K562 (cell line): ENCODE measurements around the gene BRD4.

Experiments used
- CBX1 ChIP-seq: sonication (generic); IDR thresholded peaks from 2 replicates; pipeline ENCODE4 v1.6.1; 2016; ENCODE audit warnings: antibody characterized with exemption, low read depth, mild to moderate bottlenecking
- CBX3 ChIP-seq, 2 experiments: IDR thresholded peaks; 1 replicate in 1 of 2; 2 replicates in 1 of 2; pipeline ENCODE4 v1.6.1; 2012; ENCODE audit warnings: inconsistent platforms in 2 of 2, low read length in 2 of 2, borderline replicate concordance in 1 of 2, control low read depth in 1 of 2
- EZH2 ChIP-seq: IDR thresholded peaks from 2 replicates; pipeline ENCODE4 v1.6.1; 2012; ENCODE audit warnings: low read depth, mild to moderate bottlenecking, inconsistent platforms, low read length, borderline replicate concordance
- HNRNPUL1 ChIP-seq: fragments of 200-400 bp; formaldehyde crosslinking; IDR thresholded peaks from 2 replicates; pipeline ENCODE4 v1.6.1; 2017; ENCODE audit warnings: low read length
- MEF2D ChIP-seq: conservative IDR thresholded peaks from 2 replicates; pipeline ENCODE4 v1.6.1; 2016; ENCODE audit warnings: low read depth, missing genetic modification characterization, missing compliant biosample characterization
- ZNF184 ChIP-seq: sonication (generic); formaldehyde crosslinking; IDR thresholded peaks from 2 replicates; pipeline ENCODE4 v1.5.0; 2020; ENCODE audit warnings: missing genetic modification reagents
- TF ChIP-seq, protein P1 (sequence below), 2 experiments: fragments of 450-650 bp; formaldehyde crosslinking in 1 of 2; IDR thresholded peaks; 2 replicates each; pipeline versions ENCODE4 v1.4.0 to v1.6.1; 2014 to 2020; ENCODE audit warnings: mild to moderate bottlenecking in 2 of 2, borderline replicate concordance in 1 of 2, low read depth in 1 of 2
- TF ChIP-seq, protein P2 (sequence below), 3 experiments: IDR thresholded peaks in 2 of 3; conservative IDR thresholded peaks in 1 of 3; 2 replicates each; pipeline ENCODE4 v1.5.1; 2011 to 2012; ENCODE audit warnings: low read length in 3 of 3, mild to moderate bottlenecking in 3 of 3, control low read depth in 2 of 3, improper control_type of control experiment in 1 of 3, inconsistent platforms in 1 of 3, low read depth in 1 of 3, mixed read lengths in 1 of 3, moderate library complexity in 1 of 3; ENCODE audit not compliant: insufficient read depth in 2 of 3

DNA sequence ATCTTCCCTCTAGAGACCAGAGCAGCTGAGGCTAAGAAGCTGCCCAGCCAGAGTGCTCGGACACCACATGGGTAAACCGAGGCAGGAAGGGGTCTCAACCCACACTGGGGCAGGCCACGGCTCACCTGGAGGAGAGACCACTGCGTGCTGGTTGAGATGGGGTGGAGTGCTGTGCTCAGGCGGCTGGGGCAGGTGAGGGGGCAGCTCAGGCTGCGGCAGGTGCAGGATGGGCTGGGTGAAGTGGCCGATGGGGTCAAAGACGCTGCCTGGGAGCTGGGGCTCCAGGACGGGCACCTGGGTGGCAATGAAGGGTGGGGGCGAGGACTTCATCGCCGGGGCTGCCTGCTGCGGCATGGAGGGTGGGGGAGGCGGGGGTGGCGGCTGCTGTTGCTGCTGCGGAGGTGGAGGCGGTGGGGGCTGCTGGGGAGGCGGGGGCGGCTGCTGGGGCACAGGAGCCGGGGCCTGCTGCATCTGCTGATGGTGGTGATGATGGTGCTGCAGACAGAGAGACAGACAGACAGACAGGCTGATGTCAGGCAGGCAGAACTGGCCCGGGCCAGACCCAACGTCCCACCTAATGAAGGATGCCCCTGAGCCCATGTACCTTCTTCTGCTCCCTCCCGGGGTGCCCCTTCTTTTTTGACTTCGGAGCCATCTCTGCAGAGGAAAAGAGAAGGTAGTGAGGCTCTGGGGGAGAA is 88.1 kb downstream of the BRD4 start:
- TF ChIP-seq CBX3 (IDR thresholded peaks at IDR 0.05; ENCODE audit: borderline replicate concordance in 1 of 2, low read length in 2 of 2) (no peak), CBX1 (no peak), MEF2D (tag) (no peak), ZNF184 (CRISPR knock-in tag) (no peak), HNRNPUL1 (no peak), EZH2 (no peak)
- TF ChIP-seq, protein P1, sequence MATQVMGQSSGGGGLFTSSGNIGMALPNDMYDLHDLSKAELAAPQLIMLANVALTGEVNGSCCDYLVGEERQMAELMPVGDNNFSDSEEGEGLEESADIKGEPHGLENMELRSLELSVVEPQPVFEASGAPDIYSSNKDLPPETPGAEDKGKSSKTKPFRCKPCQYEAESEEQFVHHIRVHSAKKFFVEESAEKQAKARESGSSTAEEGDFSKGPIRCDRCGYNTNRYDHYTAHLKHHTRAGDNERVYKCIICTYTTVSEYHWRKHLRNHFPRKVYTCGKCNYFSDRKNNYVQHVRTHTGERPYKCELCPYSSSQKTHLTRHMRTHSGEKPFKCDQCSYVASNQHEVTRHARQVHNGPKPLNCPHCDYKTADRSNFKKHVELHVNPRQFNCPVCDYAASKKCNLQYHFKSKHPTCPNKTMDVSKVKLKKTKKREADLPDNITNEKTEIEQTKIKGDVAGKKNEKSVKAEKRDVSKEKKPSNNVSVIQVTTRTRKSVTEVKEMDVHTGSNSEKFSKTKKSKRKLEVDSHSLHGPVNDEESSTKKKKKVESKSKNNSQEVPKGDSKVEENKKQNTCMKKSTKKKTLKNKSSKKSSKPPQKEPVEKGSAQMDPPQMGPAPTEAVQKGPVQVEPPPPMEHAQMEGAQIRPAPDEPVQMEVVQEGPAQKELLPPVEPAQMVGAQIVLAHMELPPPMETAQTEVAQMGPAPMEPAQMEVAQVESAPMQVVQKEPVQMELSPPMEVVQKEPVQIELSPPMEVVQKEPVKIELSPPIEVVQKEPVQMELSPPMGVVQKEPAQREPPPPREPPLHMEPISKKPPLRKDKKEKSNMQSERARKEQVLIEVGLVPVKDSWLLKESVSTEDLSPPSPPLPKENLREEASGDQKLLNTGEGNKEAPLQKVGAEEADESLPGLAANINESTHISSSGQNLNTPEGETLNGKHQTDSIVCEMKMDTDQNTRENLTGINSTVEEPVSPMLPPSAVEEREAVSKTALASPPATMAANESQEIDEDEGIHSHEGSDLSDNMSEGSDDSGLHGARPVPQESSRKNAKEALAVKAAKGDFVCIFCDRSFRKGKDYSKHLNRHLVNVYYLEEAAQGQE (IDR thresholded peaks at IDR 0.05; ENCODE audit: borderline replicate concordance), result no peak
- TF ChIP-seq, protein P1 (CRISPR knock-in tag; IDR thresholded peaks at IDR 0.05; ENCODE audit: low read depth), result no peak
- TF ChIP-seq, protein P2, sequence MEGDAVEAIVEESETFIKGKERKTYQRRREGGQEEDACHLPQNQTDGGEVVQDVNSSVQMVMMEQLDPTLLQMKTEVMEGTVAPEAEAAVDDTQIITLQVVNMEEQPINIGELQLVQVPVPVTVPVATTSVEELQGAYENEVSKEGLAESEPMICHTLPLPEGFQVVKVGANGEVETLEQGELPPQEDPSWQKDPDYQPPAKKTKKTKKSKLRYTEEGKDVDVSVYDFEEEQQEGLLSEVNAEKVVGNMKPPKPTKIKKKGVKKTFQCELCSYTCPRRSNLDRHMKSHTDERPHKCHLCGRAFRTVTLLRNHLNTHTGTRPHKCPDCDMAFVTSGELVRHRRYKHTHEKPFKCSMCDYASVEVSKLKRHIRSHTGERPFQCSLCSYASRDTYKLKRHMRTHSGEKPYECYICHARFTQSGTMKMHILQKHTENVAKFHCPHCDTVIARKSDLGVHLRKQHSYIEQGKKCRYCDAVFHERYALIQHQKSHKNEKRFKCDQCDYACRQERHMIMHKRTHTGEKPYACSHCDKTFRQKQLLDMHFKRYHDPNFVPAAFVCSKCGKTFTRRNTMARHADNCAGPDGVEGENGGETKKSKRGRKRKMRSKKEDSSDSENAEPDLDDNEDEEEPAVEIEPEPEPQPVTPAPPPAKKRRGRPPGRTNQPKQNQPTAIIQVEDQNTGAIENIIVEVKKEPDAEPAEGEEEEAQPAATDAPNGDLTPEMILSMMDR (IDR thresholded peaks at IDR 0.05 in 2 of 3, conservative IDR thresholded peaks at IDR 0.05 in 1 of 3; ENCODE audit: insufficient read depth in 2 of 3, low read depth in 1 of 3, low read length in 3 of 3), result no peak
